Fibroblast of mammary gland (primary cell): ENCODE results near the gene SLC38A2.

Experiments
- DNase-seq: peaks from one replicate; pipeline ENCODE4 v3.0.0-alpha.2; 2010; ENCODE audit warnings: low read depth
- H3K4me3 ChIP-seq: 2 replicates; pipeline ENCODE4 v1.5.1; 2011; ENCODE audit warnings: low read depth, mild to moderate bottlenecking, low read length, moderate library complexity; ENCODE audit not compliant: control insufficient read depth
- TF ChIP-seq, protein P1 (sequence below): conservative IDR thresholded peaks from 2 replicates; pipeline ENCODE4 v1.5.1; 2011; ENCODE audit warnings: low read depth, low read length, inconsistent platforms; ENCODE audit not compliant: control insufficient read depth, insufficient read depth

SLC38A2 gene

DNA sequence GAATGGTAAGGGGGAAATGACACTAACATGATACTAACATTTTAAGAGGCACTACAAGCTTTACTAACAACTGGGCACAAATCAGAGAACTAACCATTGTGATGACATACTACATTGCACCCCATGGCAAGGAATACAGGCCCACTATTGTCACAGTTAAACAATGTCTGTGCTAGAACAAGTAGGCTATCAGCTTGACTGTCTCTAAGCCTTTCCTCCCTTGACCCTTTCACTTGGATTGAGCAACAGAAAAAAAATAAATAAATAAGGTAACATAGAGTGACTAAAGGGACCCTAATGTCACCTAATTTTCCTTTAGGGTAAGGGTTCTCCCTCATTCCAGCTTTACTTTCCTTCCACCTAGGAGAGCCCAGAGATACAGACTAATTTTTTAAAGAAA is 4.4 kb downstream of the SLC38A2 start:
- peak overlapping the region; percentile 98 for H3K4me3 ChIP-seq
- DNase-seq: no peak
- TF ChIP-seq, protein P1, sequence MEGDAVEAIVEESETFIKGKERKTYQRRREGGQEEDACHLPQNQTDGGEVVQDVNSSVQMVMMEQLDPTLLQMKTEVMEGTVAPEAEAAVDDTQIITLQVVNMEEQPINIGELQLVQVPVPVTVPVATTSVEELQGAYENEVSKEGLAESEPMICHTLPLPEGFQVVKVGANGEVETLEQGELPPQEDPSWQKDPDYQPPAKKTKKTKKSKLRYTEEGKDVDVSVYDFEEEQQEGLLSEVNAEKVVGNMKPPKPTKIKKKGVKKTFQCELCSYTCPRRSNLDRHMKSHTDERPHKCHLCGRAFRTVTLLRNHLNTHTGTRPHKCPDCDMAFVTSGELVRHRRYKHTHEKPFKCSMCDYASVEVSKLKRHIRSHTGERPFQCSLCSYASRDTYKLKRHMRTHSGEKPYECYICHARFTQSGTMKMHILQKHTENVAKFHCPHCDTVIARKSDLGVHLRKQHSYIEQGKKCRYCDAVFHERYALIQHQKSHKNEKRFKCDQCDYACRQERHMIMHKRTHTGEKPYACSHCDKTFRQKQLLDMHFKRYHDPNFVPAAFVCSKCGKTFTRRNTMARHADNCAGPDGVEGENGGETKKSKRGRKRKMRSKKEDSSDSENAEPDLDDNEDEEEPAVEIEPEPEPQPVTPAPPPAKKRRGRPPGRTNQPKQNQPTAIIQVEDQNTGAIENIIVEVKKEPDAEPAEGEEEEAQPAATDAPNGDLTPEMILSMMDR: no peak

DNA sequence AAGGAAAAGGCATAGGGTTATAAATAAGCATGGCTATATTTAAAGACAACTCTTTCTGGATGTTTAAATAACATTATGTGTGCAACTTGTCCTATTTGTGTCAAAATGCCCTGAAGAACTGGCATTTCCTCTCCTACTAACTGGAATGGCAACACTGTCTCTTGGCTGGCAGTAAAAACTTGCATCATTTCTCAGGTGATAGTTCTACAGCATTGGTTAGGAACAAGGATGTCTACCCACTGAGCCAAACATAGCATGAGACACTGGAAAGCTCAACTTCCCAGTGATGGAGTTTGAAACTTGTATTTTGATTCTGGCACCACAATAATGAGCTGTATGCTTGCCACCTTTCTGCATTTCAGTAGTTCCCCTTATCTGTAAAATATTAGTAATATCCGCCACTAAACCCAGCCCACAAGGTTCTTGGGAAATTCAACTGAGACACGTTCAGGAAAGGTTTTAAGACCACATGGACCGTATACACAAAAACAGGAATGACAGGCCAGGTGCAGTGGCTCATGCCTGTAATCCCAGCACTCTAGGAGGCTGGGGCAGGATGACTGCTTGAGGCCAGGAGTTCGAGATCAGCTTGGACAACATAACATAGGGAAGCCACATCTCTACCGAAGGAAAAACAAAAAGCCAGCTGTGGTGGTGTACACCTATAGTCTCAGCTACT is 5.1 kb downstream of the SLC38A2 start:
- DNase-seq: no peak
- peak overlapping the region; percentile 98 for H3K4me3 ChIP-seq
- TF ChIP-seq, protein P1: no peak

DNA sequence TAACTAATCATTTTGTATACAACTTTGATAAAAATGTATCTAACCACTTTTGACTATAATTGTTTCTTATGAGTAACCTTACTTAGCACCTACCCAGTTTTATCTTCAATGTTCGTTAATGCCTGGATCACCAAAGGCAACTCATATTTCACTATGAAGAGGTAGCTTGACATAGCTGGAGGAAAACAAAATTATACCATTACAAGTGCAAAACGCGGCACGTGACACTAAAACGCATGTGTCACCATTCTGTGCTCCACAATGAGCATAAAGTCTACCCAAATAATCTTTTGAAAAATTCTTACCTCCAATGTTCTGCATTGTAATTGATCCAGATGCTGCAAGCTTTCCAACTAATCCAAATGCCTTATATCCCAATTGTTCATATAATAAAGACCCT is 5.8 kb downstream of the SLC38A2 start:
- TF ChIP-seq, protein P1: no peak
- no peak for DNase-seq
- peak overlapping the region; percentile 98 for H3K4me3 ChIP-seq

DNA sequence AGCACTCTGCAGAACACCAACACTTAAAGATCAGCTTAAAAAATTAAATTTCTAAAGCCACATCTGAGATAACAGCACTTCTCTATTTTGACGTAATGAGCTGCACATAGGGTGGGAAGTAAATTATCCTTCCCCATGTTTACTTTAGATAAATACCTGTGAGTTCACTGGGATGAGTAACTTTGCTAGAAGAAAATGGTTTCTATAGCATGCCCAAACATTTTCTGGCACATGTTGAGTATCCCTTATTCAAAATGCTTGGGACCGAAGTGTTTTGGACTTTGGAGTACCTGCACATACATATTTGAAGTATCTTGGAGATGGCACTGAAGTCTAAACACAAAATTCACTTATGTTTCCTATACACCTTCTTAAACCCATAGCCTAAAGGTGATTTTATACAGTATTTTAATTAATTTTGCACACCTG is 6.6 kb downstream of the SLC38A2 start:
- peak overlapping the region; percentile 20 for H3K4me3 ChIP-seq
- TF ChIP-seq, protein P1: no peak
- no peak for DNase-seq

DNA sequence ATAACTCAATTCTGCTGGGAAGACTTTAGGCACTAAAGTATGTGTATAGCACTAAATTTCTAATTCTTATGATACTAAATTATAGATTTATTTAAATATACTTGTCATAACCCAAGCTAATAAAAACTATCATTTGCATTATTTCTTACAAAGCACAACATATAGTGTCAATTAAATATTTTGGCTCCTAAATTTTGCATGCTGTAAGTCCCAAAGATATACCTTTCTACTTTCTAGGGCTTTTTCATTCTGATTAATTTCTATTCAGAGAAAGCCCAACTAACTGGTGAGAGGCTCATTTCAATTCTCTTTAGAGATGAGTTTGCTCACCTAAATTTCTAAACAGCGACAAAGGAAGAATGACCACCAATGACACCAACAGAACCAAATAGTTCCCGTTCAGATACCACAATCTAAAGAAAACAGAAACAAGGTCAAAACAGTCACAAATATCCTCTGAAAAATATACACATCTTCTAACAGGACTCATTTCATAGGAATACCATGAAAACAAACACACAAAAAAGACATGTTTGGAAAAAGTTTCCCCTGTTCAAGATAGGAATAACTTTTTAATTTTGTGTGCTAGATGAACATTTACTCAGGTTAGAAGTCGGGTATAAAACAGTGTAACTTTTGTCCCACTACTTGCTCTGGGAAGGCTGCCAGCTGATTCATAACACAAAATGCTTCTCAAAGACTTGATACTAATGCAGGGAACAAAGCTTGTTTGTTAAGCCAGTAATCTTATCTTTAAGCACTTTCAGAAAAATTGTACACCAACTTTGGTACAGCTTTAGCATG is 7.6 kb downstream of the SLC38A2 start:
- TF ChIP-seq, protein P1: no peak
- H3K4me3 ChIP-seq: no peak overlapping the region
- peak; percentile 86 for DNase-seq

DNA sequence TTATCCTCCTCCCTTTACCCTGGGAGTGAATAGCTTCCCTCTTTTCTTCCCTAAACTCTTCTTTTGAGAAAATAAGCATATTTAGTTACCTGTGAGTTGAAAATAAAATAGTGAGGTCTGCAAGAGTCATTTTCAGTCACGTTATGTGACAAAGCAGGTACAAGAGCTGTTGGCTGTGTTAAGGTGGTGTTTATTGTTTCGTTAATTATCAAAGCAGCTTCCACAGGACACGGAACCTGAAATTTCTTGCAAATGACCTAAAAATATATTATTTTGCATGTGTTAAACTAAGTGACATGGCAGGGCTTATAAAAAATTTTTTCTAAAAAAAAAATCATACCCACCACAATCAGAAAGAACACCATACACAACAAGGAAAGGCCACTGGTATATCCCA is 8.3 kb downstream of the SLC38A2 start:
- DNase-seq: no peak
- TF ChIP-seq, protein P1: no peak
- H3K4me3 ChIP-seq: no peak overlapping the region
